ENCODE data around the gene GUCY1A1. TPM values are rescaled to one million over a fixed set of nuclear protein-coding genes. Genes with fewer than 3 reads are reported as not detected.

GUCY1A1 gene
- total RNA-seq, 1 donor from 2014 or later, result 3.7 TPM

- no peak overlapping the region for H3K4me3 ChIP-seq (ENCODE audit: low read depth, low read length)
- DNase-seq (ENCODE audit: low read depth), result no peak
- TF ChIP-seq CTCF (conservative IDR thresholded peaks at IDR 0.05; ENCODE audit: low read depth, low read length), result no peak
These were observed 22.2 kb downstream of the GUCY1A1 start for GRCh38 chr4:155688860-155689259.

- no peak for TF ChIP-seq CTCF (conservative IDR thresholded peaks at IDR 0.05; ENCODE audit: low read depth, low read length)
- no peak overlapping the region for H3K4me3 ChIP-seq (ENCODE audit: low read depth, low read length)
- DNase-seq (ENCODE audit: low read depth), result no peak
These were observed 23.6 kb downstream of the GUCY1A1 start for GRCh38 chr4:155690044-155690837.

- no peak for TF ChIP-seq CTCF (conservative IDR thresholded peaks at IDR 0.05; ENCODE audit: low read depth, low read length)
- DNase-seq (ENCODE audit: low read depth), result no peak
- H3K4me3 ChIP-seq (ENCODE audit: low read depth, low read length), result no peak overlapping the region
These were observed 25.7 kb downstream of the GUCY1A1 start for GRCh38 chr4:155692361-155692760.

GRCh38 chr4:155693015-155693663 lies 26.5 kb downstream of the GUCY1A1 start:
- TF ChIP-seq CTCF (conservative IDR thresholded peaks at IDR 0.05; ENCODE audit: low read depth, low read length), result no peak
- H3K4me3 ChIP-seq (ENCODE audit: low read depth, low read length), result no peak overlapping the region
- DNase-seq (ENCODE audit: low read depth), result peak; percentile 75

GRCh38 chr4:155694100-155694785 lies 27.6 kb downstream of the GUCY1A1 start:
- peak; percentile 44 for TF ChIP-seq CTCF (conservative IDR thresholded peaks at IDR 0.05; ENCODE audit: low read depth, low read length)
- DNase-seq (ENCODE audit: low read depth), result no peak
- no peak overlapping the region for H3K4me3 ChIP-seq (ENCODE audit: low read depth, low read length)

GRCh38 chr4:155696226-155696625 lies 29.6 kb downstream of the GUCY1A1 start:
- DNase-seq (ENCODE audit: low read depth), result no peak
- no peak for TF ChIP-seq CTCF (conservative IDR thresholded peaks at IDR 0.05; ENCODE audit: low read depth, low read length)
- H3K4me3 ChIP-seq (ENCODE audit: low read depth, low read length), result no peak overlapping the region
